ENCODE measurements around the gene ORM2.

The ORM2 gene

GRCh38 chr9:114371973-114372917 lies 42.6 kb downstream of the ORM2 start:
- TF ChIP-seq CTCF (IDR thresholded peaks at IDR 0.05; ENCODE audit: control insufficient read depth, extremely low read depth, insufficient read depth): no peak
- no peak for DNase-seq (ENCODE audit: low read depth)
- H3K4me3 ChIP-seq (ENCODE audit: low read depth, low read length): no peak overlapping the region

GRCh38 chr9:114372921-114373448 lies 43.3 kb downstream of the ORM2 start:
- DNase-seq (ENCODE audit: low read depth): no peak

GRCh38 chr9:114373960-114374730 lies 44.5 kb downstream of the ORM2 start:
- no peak for DNase-seq (ENCODE audit: low read depth)
- TF ChIP-seq CTCF (IDR thresholded peaks at IDR 0.05; ENCODE audit: control insufficient read depth, extremely low read depth, insufficient read depth): no peak
- no peak overlapping the region for H3K4me3 ChIP-seq (ENCODE audit: low read depth, low read length)

More at GRCh38 chr9:114372921-114373448, 43.3 kb downstream of the ORM2 start:
- H3K4me3 ChIP-seq (ENCODE audit: low read depth, low read length): no peak overlapping the region
- TF ChIP-seq CTCF (IDR thresholded peaks at IDR 0.05; ENCODE audit: control insufficient read depth, extremely low read depth, insufficient read depth): no peak

GRCh38 chr9:114374936-114375335 lies 45.3 kb downstream of the ORM2 start:
- no peak for TF ChIP-seq CTCF (IDR thresholded peaks at IDR 0.05; ENCODE audit: control insufficient read depth, extremely low read depth, insufficient read depth)
- DNase-seq (ENCODE audit: low read depth): no peak
- H3K4me3 ChIP-seq (ENCODE audit: low read depth, low read length): no peak overlapping the region

GRCh38 chr9:114375386-114376175 lies 45.9 kb downstream of the ORM2 start:
- no peak overlapping the region for H3K4me3 ChIP-seq (ENCODE audit: low read depth, low read length)
- no peak for DNase-seq (ENCODE audit: low read depth)
- TF ChIP-seq CTCF (IDR thresholded peaks at IDR 0.05; ENCODE audit: control insufficient read depth, extremely low read depth, insufficient read depth): no peak

Measured in LNCaP clone FGC (cell line).